A204.1 (cell line): ENCODE results near the gene IFNG-AS1.
A peak's percentile ranks its signal among the peaks of the same experiment; 100 is the strongest.

Experiments used
- FAIRE-seq: peaks from 2 replicates; lab custom pipeline; 2012; peaks lifted over from hg19 to GRCh38; lab: Jason Lieb, UNC

Gene IFNG-AS1

GRCh38 chr12:68037616-68038255, 48.5 kb downstream of the IFNG-AS1 start:
- FAIRE-seq: no peak

- FAIRE-seq: no peak
Measured at GRCh38 chr12:68038650-68039049, 49.4 kb downstream of the IFNG-AS1 start.

GRCh38 chr12:68040450-68041075, 51.3 kb downstream of the IFNG-AS1 start:
- FAIRE-seq: peak; percentile 87

- FAIRE-seq: no peak
Measured at GRCh38 chr12:68042212-68042699, 53.0 kb downstream of the IFNG-AS1 start.

- no peak for FAIRE-seq
Measured at GRCh38 chr12:68043435-68043834, 54.2 kb downstream of the IFNG-AS1 start.

- no peak for FAIRE-seq
Measured at GRCh38 chr12:68048648-68049297, 59.5 kb downstream of the IFNG-AS1 start.

DNA sequence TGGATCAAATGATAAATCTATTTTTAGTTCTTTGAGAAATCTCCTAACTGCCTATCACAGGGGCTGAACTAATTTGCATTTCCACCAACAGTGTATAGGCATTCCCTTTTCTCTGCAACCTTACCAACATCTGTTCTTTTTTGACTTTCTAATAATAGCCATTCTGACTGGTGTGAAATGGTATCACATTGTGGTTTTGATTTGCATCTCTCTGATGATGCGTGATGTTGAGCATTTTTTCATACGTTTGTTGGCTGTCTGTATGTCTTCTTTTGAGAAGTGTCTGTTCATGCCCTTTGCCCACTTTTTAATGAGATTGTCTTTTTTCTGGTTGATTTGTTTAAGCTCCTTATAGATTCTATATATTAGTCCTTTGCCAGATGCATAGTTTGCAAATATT, 67.1 kb downstream of the IFNG-AS1 start:
- no peak for FAIRE-seq

- no peak for FAIRE-seq
Measured at GRCh38 chr12:68063900-68064590, 74.8 kb downstream of the IFNG-AS1 start.

DNA sequence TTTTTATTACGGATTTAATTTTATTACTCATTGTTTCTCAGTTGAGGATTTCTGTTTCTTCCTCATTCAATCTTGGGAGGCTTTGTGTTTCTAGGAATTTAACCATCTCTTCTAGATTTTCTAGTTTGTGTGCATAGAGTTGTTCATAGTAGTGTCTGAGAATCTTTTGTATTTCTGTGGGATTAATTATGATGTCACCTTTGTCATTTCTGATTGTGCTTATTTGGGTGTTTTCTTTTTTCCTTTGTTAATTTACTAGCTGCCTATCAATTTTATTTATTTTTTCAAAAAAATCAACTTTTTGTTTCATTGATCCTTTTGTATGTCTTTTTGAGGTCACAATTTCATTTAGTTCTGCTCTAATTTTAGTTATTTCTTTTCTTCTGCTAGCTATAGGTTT, 75.9 kb downstream of the IFNG-AS1 start:
- FAIRE-seq: no peak

GRCh38 chr12:68065687-68066086, 76.4 kb downstream of the IFNG-AS1 start:
- FAIRE-seq: no peak

GRCh38 chr12:68067762-68068376, 78.6 kb downstream of the IFNG-AS1 start:
- FAIRE-seq: no peak

- no peak for FAIRE-seq
Measured at GRCh38 chr12:68069275-68069674, 80.0 kb downstream of the IFNG-AS1 start.
